ENCODE results near the gene PRKD2.

The PRKD2 gene

DNA sequence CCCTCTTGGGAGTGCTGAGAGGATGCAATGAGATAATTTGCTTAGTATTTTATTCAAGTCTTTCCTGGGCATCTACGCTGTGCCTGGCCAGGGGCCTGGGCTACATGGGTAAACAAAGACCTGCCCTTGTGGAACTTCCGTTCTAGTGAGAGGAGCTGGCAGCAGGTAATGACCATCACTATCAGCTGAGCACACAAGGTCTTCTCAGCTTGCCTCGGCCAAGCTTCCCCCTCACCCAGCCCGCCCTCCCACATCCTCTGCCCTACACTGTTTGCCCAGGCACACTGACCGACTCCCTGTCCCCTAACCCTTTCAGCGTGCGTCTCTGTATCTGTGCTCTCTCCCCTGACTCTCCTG is 20.4 kb upstream of the PRKD2 start:
- TF ChIP-seq, protein P1, sequence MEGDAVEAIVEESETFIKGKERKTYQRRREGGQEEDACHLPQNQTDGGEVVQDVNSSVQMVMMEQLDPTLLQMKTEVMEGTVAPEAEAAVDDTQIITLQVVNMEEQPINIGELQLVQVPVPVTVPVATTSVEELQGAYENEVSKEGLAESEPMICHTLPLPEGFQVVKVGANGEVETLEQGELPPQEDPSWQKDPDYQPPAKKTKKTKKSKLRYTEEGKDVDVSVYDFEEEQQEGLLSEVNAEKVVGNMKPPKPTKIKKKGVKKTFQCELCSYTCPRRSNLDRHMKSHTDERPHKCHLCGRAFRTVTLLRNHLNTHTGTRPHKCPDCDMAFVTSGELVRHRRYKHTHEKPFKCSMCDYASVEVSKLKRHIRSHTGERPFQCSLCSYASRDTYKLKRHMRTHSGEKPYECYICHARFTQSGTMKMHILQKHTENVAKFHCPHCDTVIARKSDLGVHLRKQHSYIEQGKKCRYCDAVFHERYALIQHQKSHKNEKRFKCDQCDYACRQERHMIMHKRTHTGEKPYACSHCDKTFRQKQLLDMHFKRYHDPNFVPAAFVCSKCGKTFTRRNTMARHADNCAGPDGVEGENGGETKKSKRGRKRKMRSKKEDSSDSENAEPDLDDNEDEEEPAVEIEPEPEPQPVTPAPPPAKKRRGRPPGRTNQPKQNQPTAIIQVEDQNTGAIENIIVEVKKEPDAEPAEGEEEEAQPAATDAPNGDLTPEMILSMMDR (IDR thresholded peaks at IDR 0.05): no peak
- Mint-ChIP-seq H3K9me3 (no peaks in the 10 kb centered on the region), H3K27me3 (ENCODE audit: low read depth, poor library complexity) (no peaks in the 10 kb centered on the region), H3K4me3 (no peak overlapping the region), H3K36me3 (ENCODE audit: low read depth) (peaks cover 53% of the 10 kb centered on the region), H3K27ac (peak overlapping the region; percentile 45), H3K4me1 (peaks cover 30% of the 10 kb centered on the region)
- DNase-seq: no peak

DNA sequence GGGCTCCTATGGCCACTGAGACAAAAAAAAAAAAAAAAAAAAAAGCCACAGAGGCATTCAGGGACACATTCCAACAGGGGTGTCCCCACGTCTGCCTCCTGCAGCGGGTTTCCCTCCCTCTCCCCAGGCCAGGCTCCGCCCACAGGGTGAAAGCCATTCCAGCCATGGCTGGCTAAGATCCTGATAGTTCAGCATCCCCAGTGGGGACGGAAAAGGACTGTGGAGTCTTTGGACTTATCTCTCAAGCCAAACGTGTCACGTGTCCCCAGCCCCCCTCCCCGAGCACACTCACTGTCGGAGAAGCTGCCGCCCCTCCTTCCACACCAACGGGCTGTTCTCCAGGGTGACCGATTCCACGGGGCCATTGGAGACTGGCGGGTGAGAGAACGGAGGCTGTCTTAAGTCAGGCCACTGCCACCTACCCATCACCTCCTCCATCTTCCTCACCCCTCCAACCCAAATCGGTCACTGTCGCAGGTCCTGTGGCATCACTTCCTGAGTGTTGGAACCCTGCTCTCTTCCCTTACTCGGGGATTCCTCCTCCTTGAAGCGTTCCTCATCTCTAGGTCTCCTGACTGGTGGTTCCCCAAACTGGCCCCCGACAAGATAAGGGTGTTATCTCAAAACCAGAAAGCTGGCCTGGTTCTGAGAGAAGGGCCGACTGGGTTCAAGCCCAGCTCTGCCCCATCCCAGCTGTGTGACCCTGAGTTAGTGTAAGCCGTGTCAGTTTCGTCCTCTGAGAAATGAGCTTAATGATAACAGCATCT is 19.8 kb upstream of the PRKD2 start:
- H3K36me3 Mint-ChIP-seq (ENCODE audit: low read depth): peaks cover 58% of the 10 kb centered on the region

DNA sequence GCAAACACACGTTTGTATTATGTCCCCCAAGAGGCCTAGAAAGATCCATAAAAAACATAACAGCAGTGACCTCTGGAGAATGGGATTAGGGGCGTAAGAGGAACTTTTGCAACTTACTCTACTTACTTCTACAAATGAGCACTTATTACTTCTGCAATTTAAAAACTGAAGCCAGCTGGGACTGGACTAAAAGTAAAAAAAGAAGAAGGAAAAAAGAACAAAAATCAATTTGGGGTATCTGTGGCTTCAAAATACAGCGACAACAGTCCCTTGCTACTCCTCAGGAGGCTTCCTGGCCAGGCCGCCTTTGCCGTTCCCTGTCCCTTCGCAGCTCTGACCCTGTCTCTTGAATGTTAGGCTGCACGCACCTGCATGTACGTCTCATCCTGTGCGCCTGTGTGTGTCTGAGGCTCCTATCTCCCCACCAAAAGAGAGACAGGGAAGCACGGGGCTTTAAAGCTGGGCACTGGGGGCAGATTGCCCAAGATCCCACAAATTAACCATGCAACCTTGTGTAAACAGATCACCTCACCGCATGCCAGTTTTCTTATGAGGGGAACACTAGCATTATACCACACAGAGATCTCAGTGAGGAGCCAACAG is 16.9 kb upstream of the PRKD2 start:
- peak overlapping the region; percentile 88 for H3K27ac Mint-ChIP-seq
- peaks cover 56% of the 10 kb centered on the region for H3K36me3 Mint-ChIP-seq (ENCODE audit: low read depth)

More for the DNA sequence above, 19.8 kb upstream of the PRKD2 start:
- no peak overlapping the region for H3K27ac Mint-ChIP-seq
- TF ChIP-seq, protein P1 (IDR thresholded peaks at IDR 0.05): no peak
- no peaks in the 10 kb centered on the region for H3K9me3 Mint-ChIP-seq
- H3K4me1 Mint-ChIP-seq: peaks cover 30% of the 10 kb centered on the region
- H3K4me3 Mint-ChIP-seq: no peak overlapping the region
- DNase-seq: no peak
- H3K27me3 Mint-ChIP-seq (ENCODE audit: low read depth, poor library complexity): no peaks in the 10 kb centered on the region

DNA sequence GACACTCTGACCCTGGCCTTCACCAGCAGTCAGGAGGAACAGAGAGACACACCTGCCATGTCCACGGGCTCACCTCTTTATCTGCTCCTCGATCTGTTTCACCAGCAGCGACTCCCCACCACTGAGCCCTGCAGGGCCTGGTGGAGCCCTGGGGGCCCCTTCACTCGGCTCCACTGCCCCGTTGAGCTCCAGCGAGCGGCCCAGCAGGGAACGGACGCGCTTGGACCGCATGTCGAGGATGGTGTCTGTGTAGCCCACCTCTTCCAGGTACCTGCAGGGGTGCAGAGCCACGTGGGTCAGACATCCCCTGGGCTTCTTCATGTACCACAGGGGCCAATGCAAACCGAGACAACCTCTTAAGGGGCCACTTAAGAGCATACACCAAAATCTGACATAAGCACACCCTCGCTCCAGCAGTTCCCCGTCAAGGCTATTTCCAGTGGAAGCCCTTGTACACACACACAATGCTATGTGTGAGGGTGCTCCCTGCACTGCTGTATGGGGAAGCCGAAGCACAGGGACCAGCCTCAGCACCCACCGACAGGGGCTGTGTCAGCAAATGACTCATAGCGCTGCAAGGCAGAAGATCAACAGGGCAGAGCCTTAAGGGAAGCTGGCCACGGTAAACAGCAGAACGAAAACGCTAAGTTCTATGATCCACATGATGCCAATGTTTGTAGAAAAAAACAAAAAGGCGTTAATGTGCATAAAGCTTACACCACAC is 16.2 kb upstream of the PRKD2 start:
- Mint-ChIP-seq H3K4me1 (peaks cover 22% of the 10 kb centered on the region), H3K27me3 (ENCODE audit: low read depth, poor library complexity) (no peaks in the 10 kb centered on the region), H3K9me3 (no peaks in the 10 kb centered on the region), H3K27ac (peak overlapping the region; percentile 36), H3K36me3 (ENCODE audit: low read depth) (peaks cover 54% of the 10 kb centered on the region), H3K4me3 (no peak overlapping the region)
- DNase-seq: no peak
- TF ChIP-seq, protein P1 (IDR thresholded peaks at IDR 0.05): no peak

More for the DNA sequence above, 16.9 kb upstream of the PRKD2 start:
- Mint-ChIP-seq H3K9me3 (no peaks in the 10 kb centered on the region), H3K4me1 (peaks cover 18% of the 10 kb centered on the region), H3K27me3 (ENCODE audit: low read depth, poor library complexity) (no peaks in the 10 kb centered on the region), H3K4me3 (no peak overlapping the region)
- TF ChIP-seq, protein P1 (IDR thresholded peaks at IDR 0.05): no peak
- DNase-seq: no peak

DNA sequence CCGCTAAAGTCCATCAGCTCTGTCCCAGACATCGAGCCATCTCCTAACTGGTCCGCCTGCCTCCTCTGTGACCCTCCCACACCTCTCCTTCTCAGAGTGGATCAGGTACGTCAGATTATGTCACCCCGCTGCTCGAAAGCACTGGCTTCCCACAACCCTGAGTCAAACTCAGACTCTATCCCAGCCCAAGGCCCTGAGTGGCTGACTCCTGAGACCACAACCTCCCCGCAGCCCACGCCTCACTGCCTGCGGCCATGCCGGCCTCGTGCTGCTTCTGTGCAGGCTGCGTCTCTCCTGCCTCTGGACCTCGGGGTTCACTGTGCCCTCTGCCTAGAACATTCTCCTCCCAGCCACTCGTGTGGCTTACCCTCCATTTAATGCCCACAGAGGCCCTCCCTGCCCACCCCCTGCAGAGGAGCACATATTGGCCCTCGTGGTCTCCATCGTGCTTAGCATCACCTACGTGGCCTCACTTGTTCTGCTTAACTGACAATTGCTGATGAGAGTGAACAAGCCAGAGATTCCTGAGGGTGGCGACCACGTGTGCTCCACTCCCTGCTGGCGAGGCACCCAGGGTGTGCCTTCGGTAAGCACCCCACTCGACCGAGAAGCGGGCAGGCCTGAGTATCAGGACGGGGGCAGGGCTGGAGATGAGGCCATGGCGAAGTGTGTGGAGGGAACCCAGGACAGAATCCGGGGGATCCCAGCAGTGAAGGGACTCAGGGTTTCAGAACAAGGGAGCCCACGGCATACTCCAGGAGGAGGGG is 15.4 kb upstream of the PRKD2 start:
- Mint-ChIP-seq H3K4me1 (peaks cover 26% of the 10 kb centered on the region), H3K27ac (peak overlapping the region; percentile 97), H3K4me3 (no peak overlapping the region), H3K36me3 (ENCODE audit: low read depth) (peaks cover 51% of the 10 kb centered on the region), H3K9me3 (no peaks in the 10 kb centered on the region), H3K27me3 (ENCODE audit: low read depth, poor library complexity) (no peaks in the 10 kb centered on the region)
- DNase-seq: no peak
- TF ChIP-seq, protein P1 (IDR thresholded peaks at IDR 0.05): no peak
